22Rv1 (cell line): ENCODE results near the gene LHPP.

Source experiments
- ZFX ChIP-seq: fragments of 450-650 bp; IDR thresholded peaks from 2 replicates; pipeline ENCODE4 v1.6.1; 2017; ENCODE audit warnings: antibody characterized with exemption, borderline replicate concordance
- TF ChIP-seq, protein P1 (sequence below): fragments of 450-650 bp; IDR thresholded peaks from 2 replicates; pipeline ENCODE4 v1.5.1; 2017; ENCODE audit warnings: mild to moderate bottlenecking

DNA sequence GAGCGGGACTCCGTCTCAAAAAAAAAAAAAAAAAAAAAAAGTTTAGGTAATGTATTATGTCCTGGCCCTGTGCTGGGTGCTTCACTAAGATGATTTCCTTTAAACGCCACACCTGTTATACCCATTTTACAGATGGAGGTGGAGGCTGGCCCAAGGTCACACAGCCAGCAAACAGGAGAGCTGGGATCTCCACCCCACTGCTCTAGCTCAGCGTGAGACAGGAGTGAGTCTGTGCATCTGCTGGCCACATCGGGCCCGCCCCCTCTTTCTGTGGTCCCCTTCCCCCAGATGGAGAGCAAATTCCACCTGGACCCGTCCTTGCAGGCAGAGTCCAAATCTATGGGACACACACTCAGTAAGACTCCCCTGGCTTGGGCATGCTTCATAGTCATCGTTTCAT lies 51.0 kb downstream of the LHPP start:
- TF ChIP-seq, protein P1, sequence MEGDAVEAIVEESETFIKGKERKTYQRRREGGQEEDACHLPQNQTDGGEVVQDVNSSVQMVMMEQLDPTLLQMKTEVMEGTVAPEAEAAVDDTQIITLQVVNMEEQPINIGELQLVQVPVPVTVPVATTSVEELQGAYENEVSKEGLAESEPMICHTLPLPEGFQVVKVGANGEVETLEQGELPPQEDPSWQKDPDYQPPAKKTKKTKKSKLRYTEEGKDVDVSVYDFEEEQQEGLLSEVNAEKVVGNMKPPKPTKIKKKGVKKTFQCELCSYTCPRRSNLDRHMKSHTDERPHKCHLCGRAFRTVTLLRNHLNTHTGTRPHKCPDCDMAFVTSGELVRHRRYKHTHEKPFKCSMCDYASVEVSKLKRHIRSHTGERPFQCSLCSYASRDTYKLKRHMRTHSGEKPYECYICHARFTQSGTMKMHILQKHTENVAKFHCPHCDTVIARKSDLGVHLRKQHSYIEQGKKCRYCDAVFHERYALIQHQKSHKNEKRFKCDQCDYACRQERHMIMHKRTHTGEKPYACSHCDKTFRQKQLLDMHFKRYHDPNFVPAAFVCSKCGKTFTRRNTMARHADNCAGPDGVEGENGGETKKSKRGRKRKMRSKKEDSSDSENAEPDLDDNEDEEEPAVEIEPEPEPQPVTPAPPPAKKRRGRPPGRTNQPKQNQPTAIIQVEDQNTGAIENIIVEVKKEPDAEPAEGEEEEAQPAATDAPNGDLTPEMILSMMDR, result no peak
- no peak for TF ChIP-seq ZFX
